HCT116 (cell line): ENCODE results near the gene DHRS2. TPM values are rescaled to one million over a fixed set of nuclear protein-coding genes. Genes with fewer than 3 reads are reported as not detected.

ENCODE experiments used
- ATAC-seq: fragments of 200-7000 bp; cut with Tn5 transposase; 2 replicates; pipeline ENCODE4 v1.9.1; 2020; ENCODE audit warnings: mild to moderate bottlenecking, moderate library complexity
- BruUV-seq: library from RNA; stranded (reverse); fragments of 400-500 nt; replicated peaks from 2 replicates; lab custom pipeline; 2021; lab: Mats Ljungman, UMichigan
- CTCF ChIA-PET: fragments of 300-600 bp; sonication (Branson Sonifier 250); formaldehyde crosslinking; loops from one replicate; lab custom pipeline; 2021; ENCODE audit warnings: antibody characterized with exemption; lab: Charles Lee
- POLR2A ChIA-PET: fragments of 300-600, 350-600 bp; sonication (Branson Sonifier 250); formaldehyde crosslinking; loops from one replicate; lab custom pipeline; 2021; ENCODE audit warnings: antibody characterized with exemption; lab: Charles Lee
- RAD21 ChIA-PET, 2 experiments: fragments of 300-600 bp; sonication (Branson Sonifier 250); formaldehyde crosslinking; loops; one replicate each; lab custom pipeline; 2023; ENCODE audit warnings: low total read pairs in 2 of 2; ENCODE audit not compliant: uncharacterized antibody in 2 of 2, unreplicated experiment in 2 of 2, low non-redundant PET in 1 of 2; lab: Charles Lee
- DNase-seq: peaks from one replicate; pipeline ENCODE4 v3.0.0-alpha.2; 2010; ENCODE audit warnings: low read depth, low spot score
- H2AFZ ChIP-seq: fragments of 200-600 bp; shearing (Covaris generic), sonication (generic); 2 replicates; pipeline ENCODE4 v1.6.1; 2017; ENCODE audit warnings: low read depth, mixed run types, mixed read lengths, antibody characterized with exemption, low read length; ENCODE audit not compliant: poor library complexity, severe bottlenecking
- H3K27ac ChIP-seq: 2 replicates; pipeline ENCODE4 v1.5.1; 2012; ENCODE audit warnings: low read depth, low read length
- H3K27me3 ChIP-seq: fragments of 200-600 bp; sonication (generic); 2 replicates; pipeline ENCODE4 v1.6.1; 2016; ENCODE audit warnings: mixed run types, low read length, mixed read lengths; ENCODE audit not compliant: insufficient read depth
- H3K36me3 ChIP-seq, 2 experiments: fragments of 200-500 bp in 1 of 2; fragments of 200-600 bp in 1 of 2; sonication (Bioruptor generic) in 1 of 2; sonication (generic) in 1 of 2; 2 replicates each; pipeline versions ENCODE4 v1.5.1 to v1.6.1; 2014 to 2016; ENCODE audit warnings: low read length in 2 of 2, inconsistent platforms in 1 of 2, mixed read lengths in 1 of 2, mixed run types in 1 of 2; ENCODE audit not compliant: insufficient read depth in 2 of 2, control insufficient read depth in 1 of 2
- H3K4me1 ChIP-seq, 2 experiments: fragments of 200-600 bp in 1 of 2; sonication (generic) in 1 of 2; 2 replicates each; pipeline versions ENCODE4 v1.5.1 to v1.6.1; 2012 to 2017; ENCODE audit warnings: low read length in 2 of 2, inconsistent platforms in 1 of 2, mild to moderate bottlenecking in 1 of 2, mixed read lengths in 1 of 2, mixed run types in 1 of 2, moderate library complexity in 1 of 2; ENCODE audit not compliant: insufficient read depth in 2 of 2, control insufficient read depth in 1 of 2
- H3K4me2 ChIP-seq: fragments of 200-600 bp; sonication (generic); 2 replicates; pipeline ENCODE4 v1.6.1; 2017; ENCODE audit warnings: mixed run types, low read length, mixed read lengths
- H3K4me3 ChIP-seq, 2 experiments: fragments of 200-600 bp in 1 of 2; sonication (generic) in 1 of 2; replicated peaks in 1 of 2; 2 replicates each; pipeline ENCODE4 v1.5.1; 2011 to 2016; ENCODE audit warnings: low read length in 2 of 2, control low read depth in 1 of 2, low read depth in 1 of 2, mild to moderate bottlenecking in 1 of 2, mixed read lengths in 1 of 2, mixed run types in 1 of 2
- H3K79me2 ChIP-seq: fragments of 200-600 bp; sonication (generic); 2 replicates; pipeline ENCODE4 v1.6.1; 2017; ENCODE audit warnings: mild to moderate bottlenecking, mixed run types, low read length, moderate library complexity, mixed read lengths; ENCODE audit not compliant: insufficient read depth
- H3K9ac ChIP-seq: fragments of 200-600 bp; sonication (generic); 2 replicates; pipeline ENCODE4 v1.6.1; 2016; ENCODE audit warnings: low read length, mixed read lengths
- H3K9me2 ChIP-seq: fragments of 200-600 bp; sonication (generic), shearing (Covaris generic); 2 replicates; pipeline ENCODE4 v1.6.1; 2017; ENCODE audit warnings: mixed run types, mild to moderate bottlenecking, moderate library complexity; ENCODE audit not compliant: insufficient read depth
- H3K9me3 ChIP-seq, 2 experiments: fragments of 200-500 bp in 1 of 2; fragments of 200-600 bp in 1 of 2; sonication (Bioruptor generic) in 1 of 2; sonication (generic) in 1 of 2; 2 replicates each; pipeline ENCODE4 v1.6.1; 2014 to 2017; ENCODE audit warnings: low read length in 2 of 2, mixed read lengths in 2 of 2, inconsistent platforms in 1 of 2, low read depth in 1 of 2, mild to moderate bottlenecking in 1 of 2, mixed run types in 1 of 2, moderate library complexity in 1 of 2; ENCODE audit not compliant: control insufficient read depth in 1 of 2, insufficient read depth in 1 of 2
- H4K20me1 ChIP-seq: fragments of 200-600 bp; sonication (generic), shearing (Covaris generic); 2 replicates; pipeline ENCODE4 v1.6.1; 2017; ENCODE audit warnings: mixed run types, mild to moderate bottlenecking, moderate library complexity; ENCODE audit not compliant: insufficient read depth
- ATF3 ChIP-seq: IDR thresholded peaks from 2 replicates; pipeline ENCODE4 v1.6.1; 2012
- CBX3 ChIP-seq: IDR thresholded peaks from 2 replicates; pipeline ENCODE4 v1.6.1; 2012; ENCODE audit warnings: low read depth
- CEBPB ChIP-seq: IDR thresholded peaks from 2 replicates; pipeline ENCODE4 v1.6.1; 2012; ENCODE audit warnings: low read depth
- EGR1 ChIP-seq: IDR thresholded peaks from 2 replicates; pipeline ENCODE4 v1.6.1; 2012; ENCODE audit warnings: low read depth
- ELF1 ChIP-seq: IDR thresholded peaks from 2 replicates; pipeline ENCODE4 v1.6.1; 2012; ENCODE audit warnings: low read depth, borderline replicate concordance
- EZH2 ChIP-seq: fragments of 200-600 bp; sonication (generic); IDR thresholded peaks from 2 replicates; pipeline ENCODE4 v1.6.1; 2017; ENCODE audit warnings: antibody characterized with exemption, mixed run types
- FOSL1 ChIP-seq: IDR thresholded peaks from 2 replicates; pipeline ENCODE4 v1.6.1; 2012; ENCODE audit warnings: low read depth
- JUND ChIP-seq: IDR thresholded peaks from 2 replicates; pipeline ENCODE4 v1.6.1; 2012
- POLR2A ChIP-seq: IDR thresholded peaks from 2 replicates; pipeline ENCODE4 v1.7.0; 2011; ENCODE audit warnings: borderline replicate concordance; ENCODE audit not compliant: insufficient read depth, insufficient read length; ENCODE audit errors: extremely low read depth
- POLR2AphosphoS5 ChIP-seq: IDR thresholded peaks from 2 replicates; pipeline ENCODE4 v1.6.1; 2011; ENCODE audit warnings: mild to moderate bottlenecking, low read depth, low read length, moderate library complexity
- RAD21 ChIP-seq: IDR thresholded peaks from 2 replicates; pipeline ENCODE4 v1.6.1; 2012; ENCODE audit warnings: low read depth, mild to moderate bottlenecking
- REST ChIP-seq: IDR thresholded peaks from 2 replicates; pipeline ENCODE4 v1.6.1; 2012; ENCODE audit warnings: low read depth
- SIN3A ChIP-seq: IDR thresholded peaks from 2 replicates; pipeline ENCODE4 v1.6.1; 2012; ENCODE audit warnings: low read depth
- SP1 ChIP-seq: IDR thresholded peaks from 2 replicates; pipeline ENCODE4 v1.6.1; 2012; ENCODE audit warnings: low read depth
- TCF7L2 ChIP-seq: IDR thresholded peaks from 2 replicates; pipeline ENCODE4 v1.7.0; 2011; ENCODE audit warnings: borderline replicate concordance, inconsistent platforms; ENCODE audit not compliant: insufficient read depth, insufficient read length; ENCODE audit errors: extremely low read depth
- YY1 ChIP-seq: IDR thresholded peaks from 2 replicates; pipeline ENCODE4 v1.6.1; 2011; ENCODE audit warnings: low read length, low read depth, moderate library complexity, mild to moderate bottlenecking; ENCODE audit not compliant: insufficient replicate concordance; ENCODE audit errors: extremely low read depth
- ZBTB33 ChIP-seq: IDR thresholded peaks from 2 replicates; pipeline ENCODE4 v1.6.1; 2011; ENCODE audit warnings: mild to moderate bottlenecking, low read length, moderate library complexity; ENCODE audit not compliant: insufficient replicate concordance; ENCODE audit errors: extremely low read depth
- ZNF274 ChIP-seq: fragments of 200-500 bp; sonication (Bioruptor generic); IDR thresholded peaks from 2 replicates; pipeline ENCODE4 v1.6.1; 2014; ENCODE audit warnings: mild to moderate bottlenecking, low read depth, low read length, inconsistent platforms
- intact Hi-C: fragments of 100-400 bp; cut with micrococcal nuclease; formaldehyde crosslinking; loops from 2 replicates; pipeline ENCODE4 v1.10.0; 2022
- total RNA-seq: library from RNA; stranded (reverse); gene quantifications from one replicate; pipeline ENCODE4 v1.2.1, GENCODE V29; 2021; ENCODE audit not compliant: unreplicated experiment
- TF ChIP-seq, protein P1 (sequence below): IDR thresholded peaks from 2 replicates; pipeline ENCODE4 v1.6.1; 2012

Gene DHRS2
- total RNA-seq, 1 experiment from 2014 or later, result 10.0 TPM

GRCh38 chr14:23604148-23604547, 32.0 kb upstream of the DHRS2 start (continued):
- no peak for TF ChIP-seq CBX3
- TF ChIP-seq ELF1, result no peak
- TF ChIP-seq POLR2A, result no peak

- Histone ChIP-seq H3K9ac (no peak overlapping the region), H2AFZ (no peak overlapping the region), H3K4me3 (no peak overlapping the region), H3K4me2 (no peak overlapping the region), H4K20me1 (no peaks in the 10 kb centered on the region), H3K9me3 (no peaks in the 10 kb centered on the region), H3K27me3 (no peaks in the 10 kb centered on the region), H3K79me2 (no peaks in the 10 kb centered on the region)
- no TSS peak for BruUV-seq
- ATAC-seq, result no peak
- intact Hi-C loops, result no loop called here
- DNase-seq, result no peak
- RAD21 ChIA-PET, result no interaction called here
- TF ChIP-seq POLR2AphosphoS5 (no peak), ZBTB33 (no peak), FOSL1 (no peak), REST (no peak), JUND (no peak), YY1 (no peak), SP1 (no peak), CBX3 (no peak), RAD21 (no peak), EZH2 (no peak), ZNF274 (no peak), ATF3 (no peak), EGR1 (no peak), TCF7L2 (no peak), POLR2A (no peak), CEBPB (no peak), SIN3A (no peak)
- TF ChIP-seq, protein P1, sequence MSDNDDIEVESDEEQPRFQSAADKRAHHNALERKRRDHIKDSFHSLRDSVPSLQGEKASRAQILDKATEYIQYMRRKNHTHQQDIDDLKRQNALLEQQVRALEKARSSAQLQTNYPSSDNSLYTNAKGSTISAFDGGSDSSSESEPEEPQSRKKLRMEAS, result no peak
- TF ChIP-seq, all 23 proteins: peak for 0
- POLR2A ChIA-PET, result no interaction called here
- CTCF ChIA-PET, result no interaction called here
- Histone ChIP-seq H3K9me2 (no peaks in the 10 kb centered on the region), H3K36me3 (no peaks in the 10 kb centered on the region), H3K27ac (no peak overlapping the region), H3K4me1 (peaks cover 0 to 6% of the 10 kb centered on the region in 2 experiments; a peak in 1 of 4 replicates)
Observed at GRCh38 chr14:23604675-23605170, 31.4 kb upstream of the DHRS2 start.
